Fibroblast of pulmonary artery (primary cell): Measurements from ENCODE around the gene HNF4A.

Source experiments
- DNase-seq: peaks from one replicate; pipeline ENCODE4 v3.0.0-alpha.2; 2010; ENCODE audit warnings: low read depth
- H3K4me3 ChIP-seq: replicated peaks from 2 replicates; pipeline ENCODE4 v1.5.1; 2011; ENCODE audit warnings: low read depth, mild to moderate bottlenecking, control low read depth, low read length, moderate library complexity
- CTCF ChIP-seq: IDR thresholded peaks from 2 replicates; pipeline ENCODE4 v1.5.1; 2011; ENCODE audit warnings: mild to moderate bottlenecking, control low read depth, low read length, inconsistent platforms; ENCODE audit errors: missing control alignments

The HNF4A gene

GRCh38 chr20:44461803-44462174 lies 106.3 kb downstream of the HNF4A start:
- TF ChIP-seq CTCF: no peak
- DNase-seq: no peak
- no peak overlapping the region for H3K4me3 ChIP-seq

- no peak overlapping the region for H3K4me3 ChIP-seq
- DNase-seq: no peak
- TF ChIP-seq CTCF: no peak
These were observed 108.0 kb downstream of the HNF4A start for GRCh38 chr20:44463466-44463865.

GRCh38 chr20:44464514-44464913 lies 109.0 kb downstream of the HNF4A start:
- TF ChIP-seq CTCF: no peak
- no peak overlapping the region for H3K4me3 ChIP-seq
- no peak for DNase-seq

DNA sequence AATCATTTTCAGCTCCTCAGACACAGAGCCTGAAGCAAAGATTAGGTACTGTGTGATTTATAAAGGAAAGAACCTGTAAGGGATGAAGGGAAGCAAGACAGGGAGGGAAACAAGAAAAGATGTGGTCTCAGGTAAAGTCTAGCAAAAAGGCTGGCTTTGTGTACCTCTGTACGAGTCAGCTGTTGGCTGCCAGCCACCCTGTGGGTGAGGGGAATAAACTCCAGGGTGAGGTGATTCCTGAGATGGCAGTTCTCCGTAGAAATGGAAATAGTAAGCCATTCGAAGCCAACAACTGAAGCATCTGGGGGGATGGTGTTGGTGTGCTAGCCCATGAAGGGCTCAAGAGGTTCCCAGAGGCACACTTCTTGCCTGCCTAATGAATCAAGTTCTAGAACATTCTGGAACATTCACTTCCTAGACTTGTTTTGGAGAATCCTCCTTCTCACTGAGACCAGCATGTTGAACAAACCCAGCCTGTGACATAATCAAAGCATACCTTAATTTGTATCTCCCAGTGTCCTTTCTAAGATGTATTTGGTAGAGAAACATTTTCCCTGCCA lies 109.6 kb downstream of the HNF4A start:
- no peak overlapping the region for H3K4me3 ChIP-seq
- no peak for TF ChIP-seq CTCF
- DNase-seq: no peak

GRCh38 chr20:44467289-44467883 lies 111.9 kb downstream of the HNF4A start:
- TF ChIP-seq CTCF: no peak
- DNase-seq: peak; percentile 74
- no peak overlapping the region for H3K4me3 ChIP-seq

DNA sequence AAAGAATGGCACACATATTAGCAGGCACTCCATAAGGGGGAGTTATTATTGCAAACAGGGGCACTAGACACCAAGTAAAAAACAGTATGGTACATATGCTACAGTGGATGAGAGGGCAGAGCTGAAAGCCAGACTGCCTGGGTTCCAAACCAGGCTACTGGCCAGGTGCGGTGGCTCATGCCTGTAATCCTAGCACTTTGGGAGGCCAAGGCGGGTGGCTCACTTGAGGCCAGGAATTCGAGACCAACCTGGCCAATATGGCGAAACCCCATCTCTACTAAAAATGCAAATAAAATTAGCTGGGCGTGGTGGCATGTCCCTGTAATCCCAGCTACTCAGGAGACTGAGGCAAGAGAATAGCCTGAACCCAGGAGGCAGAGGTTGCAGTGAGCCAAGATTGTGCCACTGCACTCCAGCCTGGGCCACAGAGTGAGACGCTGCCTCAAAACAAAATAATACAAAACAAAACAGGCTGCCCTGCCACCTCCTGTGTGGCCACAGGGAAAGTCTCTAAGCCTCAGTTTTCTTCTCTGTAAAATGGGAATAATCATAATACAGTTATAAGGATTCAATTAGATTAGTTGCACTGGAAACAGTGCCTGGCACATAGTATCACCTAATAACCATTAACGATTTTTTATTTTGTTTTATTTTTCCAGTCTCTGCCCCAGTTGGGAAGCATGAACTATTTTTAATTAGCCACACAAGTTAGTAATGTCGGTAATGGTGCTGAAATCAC lies 112.7 kb downstream of the HNF4A start:
- H3K4me3 ChIP-seq: no peak overlapping the region
- TF ChIP-seq CTCF: no peak
- no peak for DNase-seq

GRCh38 chr20:44470327-44470726 lies 114.8 kb downstream of the HNF4A start:
- H3K4me3 ChIP-seq: no peak overlapping the region
- no peak for TF ChIP-seq CTCF
- DNase-seq: no peak
